ENCODE results near the gene ZSWIM6. TPM values are rescaled to one million over a fixed set of nuclear protein-coding genes. Genes with fewer than 3 reads are reported as not detected.

The ZSWIM6 gene
- polyA plus RNA-seq, 3 donors, result 1.7 to 33.5 (median 2.7) TPM

DNA sequence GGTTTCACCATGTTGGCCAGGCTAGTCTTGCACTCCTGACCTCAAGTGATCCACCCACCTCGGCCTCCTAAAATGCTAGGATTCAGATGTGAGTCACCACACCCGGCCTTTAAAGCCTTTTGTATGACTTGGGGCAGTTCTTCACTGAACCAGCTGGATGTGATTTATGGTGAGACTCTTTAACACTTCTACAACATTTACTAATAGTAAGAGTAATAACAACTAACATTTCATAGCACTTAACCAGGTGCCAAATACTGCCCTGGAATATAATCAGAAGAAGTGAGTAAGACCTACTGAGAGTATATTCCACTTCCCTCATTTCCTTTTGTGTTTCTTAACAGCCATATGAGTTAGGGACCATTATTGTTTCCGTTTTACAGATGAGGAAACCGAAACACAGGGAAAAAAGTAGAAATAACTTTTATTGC is 10.0 kb downstream of the ZSWIM6 start:
- Histone ChIP-seq H3K9me3 (replicated peaks in 1 of 2; ENCODE audit: control insufficient read depth in 1 of 2, insufficient read depth in 1 of 2, low read length in 2 of 2) (peaks cover 0 to under 1% of the 10 kb centered on the region in 2 donors), H2AFZ (ENCODE audit: insufficient read depth, low read depth, low read length, poor library complexity, severe bottlenecking) (no peak overlapping the region), H3K4me2 (replicated peaks; ENCODE audit: extremely low read depth, low read length, poor library complexity, severe bottlenecking) (peak overlapping the region; percentile 32), H3K9ac (ENCODE audit: insufficient read depth, low read length, poor library complexity, severe bottlenecking) (no peak overlapping the region), H4K20me1 (ENCODE audit: insufficient read depth, low read length) (peaks cover 100% of the 10 kb centered on the region), H3K4me3 (replicated peaks in 1 of 3; ENCODE audit: low read depth in 2 of 3, low read length in 3 of 3) (no peak overlapping the region), H3K27ac (ENCODE audit: low read depth in 1 of 2, low read length in 2 of 2) (peak overlapping the region in 1 of 2 donors; percentile 15), H3K27me3 (ENCODE audit: control insufficient read depth in 2 of 2, insufficient read depth in 2 of 2, low read length in 2 of 2) (no peaks in the 10 kb centered on the region), H3K79me2 (ENCODE audit: insufficient read depth, low read length) (peaks cover 100% of the 10 kb centered on the region), H3K36me3 (replicated peaks in 1 of 2; ENCODE audit: control insufficient read depth in 1 of 2, insufficient read depth in 2 of 2, low read length in 2 of 2) (peaks cover 0 to 4% of the 10 kb centered on the region in 2 donors), H3K4me1 (ENCODE audit: control insufficient read depth in 1 of 2, insufficient read depth in 2 of 2, low read length in 2 of 2) (peaks cover 39 to 85% of the 10 kb centered on the region in 2 donors)
- H3K4me3 Mint-ChIP-seq, result no peak overlapping the region
- peaks cover 0 to 3% (median under 1%) of the 10 kb centered on the region in 7 donors for H3K9me3 Mint-ChIP-seq
- peaks cover 88% of the 10 kb centered on the region for H3K4me1 Mint-ChIP-seq
- intact Hi-C loops (cut with micrococcal nuclease), result no loop called here
- TF ChIP-seq, protein P1, sequence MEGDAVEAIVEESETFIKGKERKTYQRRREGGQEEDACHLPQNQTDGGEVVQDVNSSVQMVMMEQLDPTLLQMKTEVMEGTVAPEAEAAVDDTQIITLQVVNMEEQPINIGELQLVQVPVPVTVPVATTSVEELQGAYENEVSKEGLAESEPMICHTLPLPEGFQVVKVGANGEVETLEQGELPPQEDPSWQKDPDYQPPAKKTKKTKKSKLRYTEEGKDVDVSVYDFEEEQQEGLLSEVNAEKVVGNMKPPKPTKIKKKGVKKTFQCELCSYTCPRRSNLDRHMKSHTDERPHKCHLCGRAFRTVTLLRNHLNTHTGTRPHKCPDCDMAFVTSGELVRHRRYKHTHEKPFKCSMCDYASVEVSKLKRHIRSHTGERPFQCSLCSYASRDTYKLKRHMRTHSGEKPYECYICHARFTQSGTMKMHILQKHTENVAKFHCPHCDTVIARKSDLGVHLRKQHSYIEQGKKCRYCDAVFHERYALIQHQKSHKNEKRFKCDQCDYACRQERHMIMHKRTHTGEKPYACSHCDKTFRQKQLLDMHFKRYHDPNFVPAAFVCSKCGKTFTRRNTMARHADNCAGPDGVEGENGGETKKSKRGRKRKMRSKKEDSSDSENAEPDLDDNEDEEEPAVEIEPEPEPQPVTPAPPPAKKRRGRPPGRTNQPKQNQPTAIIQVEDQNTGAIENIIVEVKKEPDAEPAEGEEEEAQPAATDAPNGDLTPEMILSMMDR (IDR thresholded peaks at IDR 0.05), result no peak
- H3K27ac Mint-ChIP-seq, result peak overlapping the region; percentile 25 to 79 (median 40)
- WGBS (ENCODE audit: insufficient coverage), result no CpG with 5 or more reads among the region's 4 CpGs
- peaks cover 13 to 29% of the 10 kb centered on the region in 2 donors for H3K36me3 Mint-ChIP-seq
- H3K27me3 Mint-ChIP-seq (ENCODE audit: low read depth in 3 of 3), result no peaks in the 10 kb centered on the region
- peak; percentile 42 to 68 (median 62) for DNase-seq

DNA sequence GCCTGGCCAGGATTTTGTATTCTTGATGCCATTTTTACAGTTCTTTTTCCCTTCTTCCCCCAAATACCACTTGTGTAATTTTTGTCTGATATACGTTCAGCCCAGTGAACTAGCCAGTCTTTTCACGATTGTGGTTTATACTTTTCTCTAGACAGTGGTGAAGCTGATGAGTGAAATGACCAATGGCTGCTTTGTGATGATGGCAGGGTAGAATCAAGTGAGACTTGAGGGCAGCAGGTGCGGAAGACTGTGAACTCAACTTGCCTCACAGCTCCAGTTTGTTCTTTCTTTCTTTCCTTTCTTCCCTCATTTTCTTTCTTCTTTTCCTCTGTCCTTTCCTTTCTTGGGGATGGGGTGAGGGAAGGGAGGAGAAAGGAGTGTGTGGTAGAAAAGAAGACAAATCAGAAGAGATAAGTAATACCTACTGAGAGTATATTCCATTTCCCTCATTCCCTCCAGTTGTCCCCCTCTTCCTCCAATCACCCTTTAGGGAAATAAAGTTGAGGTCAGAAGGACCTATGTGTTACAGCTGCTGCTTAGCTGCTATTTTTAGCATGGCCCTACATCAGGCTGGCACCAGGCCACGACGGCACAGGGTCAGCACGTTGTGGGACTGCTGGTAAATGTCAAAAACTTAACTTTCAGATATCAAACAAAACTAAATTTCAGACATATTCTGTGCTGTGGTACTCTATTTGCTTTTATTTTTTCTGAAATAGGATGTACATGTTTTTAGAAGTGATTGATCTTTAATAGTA is 12.3 kb downstream of the ZSWIM6 start:
- peaks cover 53 to 90% of the 10 kb centered on the region in 2 donors for H3K4me1 ChIP-seq (ENCODE audit: control insufficient read depth in 1 of 2, insufficient read depth in 2 of 2, low read length in 2 of 2)
- H3K27ac ChIP-seq (ENCODE audit: low read depth in 1 of 2, low read length in 2 of 2), result no peak overlapping the region
- H3K27me3 ChIP-seq (ENCODE audit: control insufficient read depth in 2 of 2, insufficient read depth in 2 of 2, low read length in 2 of 2), result no peaks in the 10 kb centered on the region
- H3K4me3 Mint-ChIP-seq, result no peak overlapping the region
- H3K4me3 ChIP-seq (replicated peaks in 1 of 3; ENCODE audit: low read depth in 2 of 3, low read length in 3 of 3), result no peak overlapping the region
- no peak overlapping the region for H3K4me2 ChIP-seq (replicated peaks; ENCODE audit: extremely low read depth, low read length, poor library complexity, severe bottlenecking)
- no peak for DNase-seq
- peaks cover 100% of the 10 kb centered on the region for H4K20me1 ChIP-seq (ENCODE audit: insufficient read depth, low read length)
- H3K4me1 Mint-ChIP-seq, result peaks cover 92% of the 10 kb centered on the region
- no peak overlapping the region for H3K9ac ChIP-seq (ENCODE audit: insufficient read depth, low read length, poor library complexity, severe bottlenecking)
- TF ChIP-seq, protein P1 (IDR thresholded peaks at IDR 0.05), result no peak
- H3K36me3 ChIP-seq (replicated peaks in 1 of 2; ENCODE audit: control insufficient read depth in 1 of 2, insufficient read depth in 2 of 2, low read length in 2 of 2), result no peaks in the 10 kb centered on the region
- no peaks in the 10 kb centered on the region for H3K27me3 Mint-ChIP-seq (ENCODE audit: low read depth in 3 of 3)
- peaks cover 100% of the 10 kb centered on the region for H3K79me2 ChIP-seq (ENCODE audit: insufficient read depth, low read length)
- peak overlapping the region in 1 of 7 donors; percentile 33 for H3K27ac Mint-ChIP-seq
- intact Hi-C loops (cut with micrococcal nuclease), result no loop called here
- H3K36me3 Mint-ChIP-seq, result peaks cover 11 to 14% of the 10 kb centered on the region in 2 donors
- H3K9me3 Mint-ChIP-seq, result peaks cover 0 to 3% (median 0%) of the 10 kb centered on the region in 7 donors
- no CpG with 5 or more reads among the region's 6 CpGs for WGBS (ENCODE audit: insufficient coverage)
- H3K9me3 ChIP-seq (replicated peaks in 1 of 2; ENCODE audit: control insufficient read depth in 1 of 2, insufficient read depth in 1 of 2, low read length in 2 of 2), result no peaks in the 10 kb centered on the region
- H2AFZ ChIP-seq (ENCODE audit: insufficient read depth, low read depth, low read length, poor library complexity, severe bottlenecking), result no peak overlapping the region
